ENCODE measurements around the gene LPP.
A peak's percentile ranks its signal among the peaks of the same experiment; 100 is the strongest.

The LPP gene

GRCh38 chr3:188342991-188343732 is 189.2 kb downstream of the LPP start:
- no peak for DNase-seq

DNA sequence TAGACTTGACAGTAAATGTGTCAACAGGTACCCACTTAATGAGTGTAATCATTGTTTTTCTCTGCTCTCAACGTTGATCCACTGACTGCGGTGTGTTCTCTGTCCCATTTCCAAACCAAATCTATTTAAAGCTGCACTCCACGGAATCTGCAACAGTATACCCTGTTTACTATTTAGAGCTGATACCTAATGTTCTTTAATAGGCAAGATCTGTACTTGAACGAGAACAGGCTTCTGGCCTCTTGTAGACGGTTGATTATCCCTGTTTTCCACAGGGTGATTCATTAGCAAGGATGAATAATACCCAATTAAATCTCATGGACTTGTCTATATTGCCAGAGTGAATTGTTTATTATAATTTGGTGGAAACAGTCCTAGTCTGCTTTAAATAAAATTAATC is 189.9 kb downstream of the LPP start:
- DNase-seq, result no peak

GRCh38 chr3:188345223-188345622 is 191.3 kb downstream of the LPP start:
- DNase-seq, result peak; percentile 30 to 54 (median 43)

- peak in 2 of 3 donors; percentile 28 to 65 for DNase-seq
Observed at GRCh38 chr3:188348435-188349244, 194.7 kb downstream of the LPP start.

GRCh38 chr3:188349351-188349901 is 195.5 kb downstream of the LPP start:
- DNase-seq, result no peak

- no peak for DNase-seq
Observed at GRCh38 chr3:188349933-188350332, 196.0 kb downstream of the LPP start.

GRCh38 chr3:188350961-188351360 is 197.0 kb downstream of the LPP start:
- DNase-seq, result no peak

DNA sequence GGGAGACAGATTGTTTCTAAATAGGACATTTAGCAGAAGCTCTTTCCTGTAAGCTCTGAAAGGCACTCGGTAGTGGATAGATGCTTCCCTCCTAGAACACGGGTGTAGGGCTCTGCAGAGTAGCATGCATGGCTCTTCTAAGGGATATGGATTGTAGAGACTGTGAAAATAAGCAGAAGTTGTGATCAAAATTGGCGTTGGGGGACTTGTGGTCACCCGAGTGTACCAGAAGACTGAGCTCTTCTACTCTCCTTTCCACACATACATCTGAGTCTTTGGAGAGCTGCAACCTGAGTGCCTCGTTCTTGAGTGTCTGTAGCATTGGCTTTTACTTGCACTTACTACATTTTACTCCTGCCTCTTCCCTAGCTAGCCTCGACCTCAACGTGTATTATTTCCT is 197.7 kb downstream of the LPP start:
- no peak for DNase-seq

DNA sequence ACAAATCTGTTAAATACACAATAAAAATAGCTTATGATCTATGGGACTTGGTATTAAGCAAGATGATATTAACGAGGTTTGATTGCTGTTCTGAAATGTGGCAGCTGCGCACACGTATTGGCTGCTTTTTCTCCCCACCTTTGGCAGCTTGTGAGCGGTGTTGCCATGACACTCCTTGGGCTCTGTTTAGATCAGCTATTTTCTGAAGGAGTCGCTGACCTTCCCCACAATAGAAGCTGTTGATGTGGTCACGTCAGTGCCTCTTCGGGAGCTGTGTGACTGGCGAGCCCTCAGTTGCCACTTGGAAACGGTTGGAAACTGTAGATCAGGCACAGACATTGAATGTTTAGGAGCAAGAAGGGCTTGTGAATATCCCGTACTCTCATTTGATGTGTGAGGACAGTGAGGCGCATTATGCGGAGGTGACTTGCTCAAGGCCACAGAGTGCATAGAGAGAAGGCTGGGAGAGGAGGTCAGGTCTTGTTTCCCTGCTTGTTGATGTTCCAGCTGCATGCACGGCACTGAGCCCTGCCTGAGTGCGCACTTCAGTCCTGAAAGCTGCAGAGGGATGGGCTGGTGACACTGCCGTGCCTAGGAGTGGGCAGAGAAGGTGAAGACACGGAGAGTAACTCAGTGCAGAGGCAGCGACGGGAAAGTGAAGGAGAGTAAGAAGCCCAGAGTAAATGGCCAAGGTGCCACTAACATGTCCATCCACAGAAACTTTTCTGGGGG is 198.4 kb downstream of the LPP start:
- DNase-seq, result no peak

DNA sequence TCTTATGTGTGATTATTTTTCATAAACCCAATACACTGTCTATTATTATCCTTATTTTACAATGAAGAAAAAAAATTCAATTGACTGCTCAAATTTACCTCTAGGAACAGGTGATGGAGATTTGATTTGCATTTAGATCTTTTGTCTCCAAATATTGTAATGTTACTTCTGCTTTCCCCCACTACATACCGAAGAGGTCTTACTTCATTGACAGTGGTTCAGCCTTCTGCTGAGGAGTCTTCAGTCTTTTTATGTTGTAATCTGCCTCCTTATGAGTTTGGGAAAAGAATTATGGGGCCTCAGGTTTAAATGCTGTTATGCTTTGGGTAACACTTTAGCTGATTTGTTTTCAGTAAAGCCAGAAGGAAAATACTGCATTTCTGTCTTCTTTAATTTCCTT is 199.5 kb downstream of the LPP start:
- DNase-seq, result peak in 2 of 3 donors; percentile 10 to 12

DNA sequence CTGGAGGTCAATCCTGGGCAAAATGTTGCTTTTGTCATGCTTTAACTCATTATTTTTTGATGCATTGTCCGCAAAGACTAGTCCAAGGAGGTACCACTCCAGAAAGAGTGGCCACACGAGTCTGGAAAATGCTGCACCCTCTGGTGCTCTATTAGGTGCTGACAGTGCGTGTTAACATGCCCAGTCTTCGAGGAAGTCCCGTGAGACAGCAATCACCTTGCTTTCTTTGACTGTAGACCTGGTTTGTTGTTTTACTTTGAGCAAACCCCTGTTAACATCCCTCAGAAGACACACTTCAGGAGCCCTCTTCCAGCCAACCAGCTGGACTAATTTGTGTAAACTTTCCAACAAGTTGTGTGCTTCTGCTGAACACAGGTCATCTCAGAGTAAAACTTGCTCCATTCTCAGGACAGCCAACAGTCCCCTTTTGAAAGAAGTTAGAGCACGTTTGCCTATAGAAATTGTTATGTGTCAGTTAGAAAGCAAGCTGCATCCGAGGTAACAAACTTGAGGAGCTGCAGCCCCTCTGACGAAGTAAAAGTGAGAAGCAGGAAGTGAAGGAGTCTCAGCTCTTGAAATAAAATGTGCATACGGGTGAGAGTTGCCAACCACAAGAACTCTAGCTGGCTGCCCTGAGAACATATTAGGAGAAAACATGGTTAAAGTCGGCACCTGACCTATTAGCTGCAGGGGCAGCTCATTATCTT is 205.0 kb downstream of the LPP start:
- DNase-seq, result peak in 2 of 3 donors; percentile 9 to 24

DNA sequence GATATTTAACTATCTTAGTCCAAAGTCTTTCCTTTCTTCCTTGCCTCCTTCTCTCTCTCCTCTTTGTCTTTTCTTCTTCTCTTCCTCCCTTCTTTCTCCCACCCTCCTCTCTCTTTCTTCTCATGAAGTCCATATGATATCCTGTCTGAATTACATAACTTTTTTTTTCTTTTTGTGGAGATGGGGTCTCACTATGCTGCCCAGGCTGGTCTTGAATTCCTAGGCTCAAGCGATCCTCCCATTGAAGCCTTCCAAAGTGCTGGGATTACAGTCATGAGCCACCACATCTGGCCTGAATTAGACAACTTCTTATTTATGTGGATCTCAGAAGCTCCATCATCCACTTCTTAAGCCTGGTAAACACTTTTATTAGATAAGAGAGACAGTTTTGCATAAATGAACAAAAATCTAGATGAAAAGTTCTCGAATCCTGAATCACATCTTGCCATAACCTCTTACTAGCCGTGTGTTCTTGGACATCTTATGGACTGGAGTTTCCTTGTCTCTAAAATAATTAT is 206.5 kb downstream of the LPP start:
- DNase-seq, result peak in 1 of 3 donors; percentile 15

- DNase-seq, result no peak
Observed at GRCh38 chr3:188361888-188362287, 207.9 kb downstream of the LPP start.

DNA sequence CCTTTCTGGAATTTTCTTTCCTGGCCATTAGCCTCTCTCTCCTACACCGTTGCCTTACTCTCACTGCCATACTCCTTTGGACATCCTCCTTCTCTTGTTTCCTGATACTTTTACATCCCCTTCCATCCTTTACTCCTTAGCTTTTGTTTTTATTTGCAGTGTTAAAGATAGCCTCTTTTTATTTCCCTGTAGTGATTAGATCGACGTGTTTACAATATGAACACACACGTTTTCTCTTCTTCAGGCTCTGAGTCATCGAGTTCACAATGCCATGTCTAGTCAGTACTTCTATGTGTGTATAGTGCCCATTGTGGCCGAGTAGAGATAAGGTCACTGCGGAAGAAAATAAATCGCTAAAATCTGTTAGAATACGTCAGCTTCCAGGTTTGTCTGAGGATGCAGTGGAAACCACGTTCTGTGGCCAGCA is 208.5 kb downstream of the LPP start:
- DNase-seq, result peak in 2 of 3 donors; percentile 26 to 30

DNA sequence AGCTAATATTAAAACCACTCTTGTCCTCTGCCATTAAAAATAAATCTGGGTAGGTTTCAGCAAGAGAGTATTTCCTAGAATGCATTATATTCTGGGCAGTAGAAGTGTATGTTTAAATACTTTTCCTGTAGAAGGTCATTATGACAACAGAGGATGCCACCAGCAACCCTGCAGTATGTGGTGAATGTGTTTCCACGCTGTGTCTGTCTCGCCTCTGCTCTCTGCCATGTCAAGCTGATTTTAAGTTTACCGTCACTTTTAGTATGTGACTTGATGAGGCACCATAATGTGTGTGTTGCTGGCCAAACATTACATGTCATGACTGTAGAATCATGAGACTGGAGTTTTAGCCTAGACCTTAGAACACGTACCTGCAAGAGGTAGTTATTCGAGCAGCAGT is 211.2 kb downstream of the LPP start:
- DNase-seq, result peak in 1 of 3 donors; percentile 8

DNA sequence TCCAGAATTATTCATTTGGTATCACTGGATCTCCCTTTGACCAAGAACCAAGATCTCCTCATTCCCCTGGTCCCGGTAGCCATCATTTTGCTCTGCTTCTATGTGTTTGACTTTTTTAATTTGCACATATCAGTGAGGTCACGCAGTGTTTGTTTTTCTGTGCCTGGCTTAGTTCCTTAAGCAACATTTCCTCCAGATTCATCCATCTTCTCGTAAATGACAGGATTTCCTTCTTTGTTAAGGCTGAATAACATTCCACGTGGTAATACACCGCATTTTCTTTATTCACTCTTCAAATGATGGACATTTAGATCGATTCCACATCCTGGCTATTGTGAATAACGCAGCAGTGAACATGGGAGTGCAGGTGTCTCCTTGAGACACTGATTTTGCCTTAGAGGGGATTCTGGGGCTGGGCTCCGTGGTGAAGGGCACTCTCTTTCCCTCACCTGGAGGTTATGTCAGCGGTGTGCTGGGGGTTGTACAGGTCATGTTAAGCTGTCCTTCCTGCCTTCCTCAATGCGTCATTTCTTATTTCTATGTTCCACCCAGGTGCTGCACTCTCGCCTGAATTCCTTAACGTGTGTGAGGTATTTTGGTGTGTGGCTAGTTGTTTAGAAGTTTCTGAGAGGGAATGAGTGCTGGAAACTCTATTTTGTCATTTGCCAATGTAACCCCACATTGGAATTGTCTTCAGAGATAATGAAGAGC is 212.2 kb downstream of the LPP start:
- DNase-seq, result peak in 1 of 3 donors; percentile 3

- DNase-seq, result peak in 1 of 3 donors; percentile 8
Observed at GRCh38 chr3:188367678-188368077, 213.7 kb downstream of the LPP start.

GRCh38 chr3:188369526-188369925 is 215.6 kb downstream of the LPP start:
- DNase-seq, result peak in 1 of 3 donors; percentile 13

- DNase-seq, result no peak
Observed at GRCh38 chr3:188370081-188370830, 216.3 kb downstream of the LPP start.

DNA sequence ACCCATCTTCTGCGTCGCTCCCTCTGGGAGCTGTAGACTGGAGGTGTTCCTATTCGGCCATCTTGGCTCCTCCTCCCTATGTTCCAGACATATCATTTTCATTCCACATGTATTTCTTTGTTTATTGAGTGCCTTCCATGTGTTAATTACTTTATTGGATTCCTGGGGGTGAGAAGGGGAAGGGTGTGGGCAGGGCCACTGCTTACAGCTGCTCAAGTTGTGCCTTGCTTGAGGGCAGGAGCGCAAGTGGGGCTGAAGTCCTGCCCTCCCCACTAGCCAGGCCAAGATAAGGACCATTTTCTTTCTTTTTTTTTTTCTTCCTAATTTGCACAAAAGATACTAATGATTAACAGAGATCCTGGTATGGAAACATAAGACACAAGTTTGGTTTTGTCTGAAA is 224.8 kb downstream of the LPP start:
- DNase-seq, result no peak

DNA sequence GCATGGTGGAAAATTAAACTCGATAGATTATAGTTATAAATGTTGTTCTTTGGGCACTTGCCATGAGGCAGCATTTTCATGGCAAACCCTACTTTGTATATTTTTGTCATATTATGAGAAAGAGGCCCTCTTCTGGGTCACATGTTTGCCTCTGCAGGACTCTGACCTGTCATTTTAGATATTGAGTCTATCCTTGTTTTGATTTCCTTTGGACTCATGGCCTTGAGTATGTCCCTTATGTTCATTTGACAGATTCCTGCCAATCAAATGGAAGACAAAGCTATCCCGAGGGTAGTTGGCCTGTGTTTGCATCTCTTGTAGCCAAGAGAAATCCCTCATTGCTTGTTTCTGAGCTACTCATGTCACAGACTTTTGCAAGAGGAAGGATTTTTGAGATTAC is 226.3 kb downstream of the LPP start:
- peak in 1 of 3 donors; percentile 10 for DNase-seq

Measured in suppressor macrophage treated with lipopolysaccharide for 1 hour (primary cell).